PC-9 (cell line): ENCODE results near the gene ASPDH. TPM values are rescaled to one million over a fixed set of nuclear protein-coding genes. Genes with fewer than 3 reads are reported as not detected.

Experiments
- BruUV-seq: library from RNA; stranded (reverse); fragments of 400-500 nt; replicated peaks from 2 replicates; lab custom pipeline; 2021; lab: Mats Ljungman, UMichigan
- CTCF ChIA-PET: fragments of 300-600 bp; sonication (Branson Sonifier 250); formaldehyde crosslinking; loops from one replicate; lab custom pipeline; 2022; ENCODE audit warnings: antibody characterized with exemption; lab: Charles Lee
- POLR2A ChIA-PET: fragments of 300-600 bp; sonication (Branson Sonifier 250); formaldehyde crosslinking; loops from one replicate; lab custom pipeline; 2022; ENCODE audit warnings: antibody characterized with exemption; ENCODE audit not compliant: unreplicated experiment; lab: Charles Lee
- DNase-seq, 2 experiments: peaks; one replicate each; pipeline versions ENCODE4 v3.0.0 to v3.0.0-alpha.2; 2015 to 2022; ENCODE audit warnings: mixed read lengths in 1 of 2
- H2AFZ ChIP-seq: fragments of 200-600 bp; sonication (generic); 2 replicates; pipeline ENCODE4 v1.8.1; 2017; ENCODE audit warnings: antibody characterized with exemption
- H3F3A ChIP-seq: fragments of 200-600 bp; sonication (generic); 2 replicates; pipeline ENCODE4 v1.8.1; 2017; ENCODE audit warnings: antibody characterized with exemption, mild to moderate bottlenecking, low read depth; ENCODE audit not compliant: insufficient read depth
- H3K27ac ChIP-seq: fragments of 200-600 bp; sonication (generic); 2 replicates; pipeline ENCODE4 v1.6.1; 2016; ENCODE audit warnings: mixed run types
- H3K27me3 ChIP-seq: fragments of 200-600 bp; sonication (generic); 2 replicates; pipeline ENCODE4 v1.6.1; 2016; ENCODE audit warnings: low read depth, mixed run types; ENCODE audit not compliant: insufficient read depth
- H3K36me3 ChIP-seq: fragments of 200-600 bp; sonication (generic); 2 replicates; pipeline ENCODE4 v1.6.1; 2016; ENCODE audit warnings: low read depth, mixed run types
- H3K4me1 ChIP-seq: fragments of 200-600 bp; sonication (generic); replicated peaks from 2 replicates; pipeline ENCODE4 v1.6.1; 2016; ENCODE audit warnings: mixed run types; ENCODE audit not compliant: insufficient read depth
- H3K4me2 ChIP-seq: fragments of 200-600 bp; sonication (generic); 2 replicates; pipeline ENCODE4 v1.6.1; 2017; ENCODE audit warnings: mixed run types
- H3K4me3 ChIP-seq: fragments of 200-600 bp; sonication (generic); 2 replicates; pipeline ENCODE4 v1.6.1; 2016; ENCODE audit warnings: mixed run types
- H3K79me2 ChIP-seq: fragments of 200-600 bp; sonication (generic); 2 replicates; pipeline ENCODE4 v1.6.1; 2017; ENCODE audit warnings: low read depth, mixed run types
- H3K9me2 ChIP-seq: fragments of 200-600 bp; sonication (generic); 2 replicates; pipeline ENCODE4 v1.8.1; 2017; ENCODE audit warnings: mild to moderate bottlenecking; ENCODE audit not compliant: insufficient read depth
- H3K9me3 ChIP-seq: fragments of 200-600 bp; sonication (generic); 2 replicates; pipeline ENCODE4 v1.8.1; 2016; ENCODE audit warnings: low read depth; ENCODE audit not compliant: insufficient read depth
- H4K20me1 ChIP-seq: fragments of 200-600 bp; sonication (generic); 2 replicates; pipeline ENCODE4 v1.8.1; 2017; ENCODE audit not compliant: insufficient read depth
- CTCF ChIP-seq: fragments of 200-600 bp; sonication (generic); conservative IDR thresholded peaks from 2 replicates; pipeline ENCODE4 v1.6.1; 2017; ENCODE audit warnings: mixed run types, antibody characterized with exemption, mild to moderate bottlenecking, moderate library complexity
- EZH2 ChIP-seq: fragments of 200-600 bp; sonication (generic); IDR thresholded peaks from 2 replicates; pipeline ENCODE4 v1.8.0; 2017; ENCODE audit warnings: antibody characterized with exemption, low read depth
- intact Hi-C: fragments of 100-400 bp; cut with micrococcal nuclease; formaldehyde crosslinking; loops from one replicate; pipeline ENCODE4 v1.10.0; 2022; ENCODE audit not compliant: unreplicated experiment
- total RNA-seq: library from RNA; stranded (reverse); gene quantifications from 2 replicates; pipeline ENCODE4 v1.2.3, GENCODE V29; 2021

The ASPDH gene
- total RNA-seq, 1 experiment from 2014 or later: not detected

DNA sequence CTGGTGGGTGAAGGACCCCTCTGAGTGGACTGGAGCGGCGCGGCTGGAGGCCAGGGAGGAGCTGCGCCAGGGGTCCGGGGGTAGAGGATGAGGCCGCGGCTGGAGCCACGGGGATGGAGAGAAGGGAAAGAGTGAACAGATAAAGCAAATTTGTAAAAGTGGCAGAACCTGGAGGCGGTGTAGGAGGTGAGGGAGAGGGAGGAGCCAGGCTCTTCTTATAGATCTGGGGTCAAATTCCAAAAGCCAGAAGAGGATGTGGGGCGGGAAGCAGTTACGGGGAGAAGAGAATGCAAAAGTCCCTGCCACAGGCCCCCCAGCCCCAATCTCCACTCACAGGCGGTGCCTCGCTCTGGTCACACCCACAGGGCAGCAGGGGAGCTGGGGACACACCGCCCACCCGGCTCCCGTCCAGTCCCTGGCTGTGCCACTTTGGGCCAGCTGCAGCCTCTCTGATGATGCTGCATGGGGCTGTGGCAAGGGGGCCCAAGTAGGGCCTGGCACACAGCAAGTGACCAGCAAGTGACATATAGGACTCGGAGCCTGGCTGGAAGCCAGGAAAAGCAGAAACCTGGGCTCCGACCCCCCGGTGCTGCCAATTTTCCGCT is 43.4 kb upstream of the ASPDH start:
- H4K20me1 ChIP-seq: peaks cover 5% of the 10 kb centered on the region; the same call in 1 of the 2 replicates
- BruUV-seq: no TSS peak
- H3K9me3 ChIP-seq: no peaks in the 10 kb centered on the region
- TF ChIP-seq CTCF (no peak), EZH2 (no peak)
- H3K36me3 ChIP-seq: no peaks in the 10 kb centered on the region
- CTCF ChIA-PET: interaction anchor here (0.7 kb wide), 1 partner anchor 311 kb away, joined by 3 read pairs; no protein-coding TSS in a partner anchor
- POLR2A ChIA-PET: no interaction called here
- H3K27me3 ChIP-seq: peaks cover 99% of the 10 kb centered on the region
- intact Hi-C loops: no loop called here
- no peak for DNase-seq
- H3K9me2 ChIP-seq: no peaks in the 10 kb centered on the region
- H3F3A ChIP-seq: no peaks in the 10 kb centered on the region
- no peak overlapping the region for H2AFZ ChIP-seq
- H3K79me2 ChIP-seq: no peaks in the 10 kb centered on the region
- H3K4me1 ChIP-seq: no peaks in the 10 kb centered on the region
- H3K4me2 ChIP-seq: 0 out of 2 replicates have a peak overlapping the region, but pooled peaks have one; percentile 69
- no peak overlapping the region for H3K27ac ChIP-seq
- no peak overlapping the region for H3K4me3 ChIP-seq

DNA sequence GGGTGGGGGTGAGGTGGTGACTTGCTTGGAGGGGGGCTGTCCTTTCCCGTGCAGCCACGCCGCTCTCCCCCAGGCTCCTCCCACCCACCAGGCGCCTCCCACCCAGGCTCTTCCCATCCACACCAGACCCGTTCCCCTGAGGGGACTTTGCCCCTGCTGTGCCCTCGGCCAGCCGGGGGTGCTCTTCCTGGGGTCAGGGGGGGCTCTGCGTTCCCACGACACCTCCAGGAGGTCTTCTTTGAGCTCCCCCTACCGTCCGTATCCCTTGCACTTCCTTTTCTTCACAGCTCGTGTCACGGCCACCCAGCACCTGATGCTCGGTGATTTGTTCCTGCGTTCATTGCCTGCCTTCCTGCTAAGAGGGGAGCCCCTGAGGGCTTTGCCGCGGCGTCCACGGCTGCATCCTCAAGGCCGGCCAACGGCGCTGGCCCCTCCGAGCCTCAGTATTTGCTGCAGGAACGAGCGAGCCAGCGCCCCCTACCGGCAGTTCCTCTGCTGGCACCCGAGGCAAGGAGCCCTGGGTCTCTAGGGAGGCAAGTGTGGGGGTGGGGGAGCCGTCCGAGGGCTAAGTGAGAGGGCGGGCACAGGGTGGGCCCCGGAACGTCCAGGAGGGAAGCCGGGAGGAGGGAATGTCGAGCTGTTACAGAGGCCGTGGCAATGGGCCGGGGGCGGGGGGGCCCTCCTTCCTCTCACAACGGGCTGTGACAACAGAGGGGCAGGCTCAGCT is 42.7 kb upstream of the ASPDH start:
- H3K36me3 ChIP-seq: no peaks in the 10 kb centered on the region
- H3K9me2 ChIP-seq: no peaks in the 10 kb centered on the region
- intact Hi-C loops: no loop called here
- 0 out of 2 replicates have a peak overlapping the region, but pooled peaks have one; percentile 29 for H3K4me3 ChIP-seq
- no peaks in the 10 kb centered on the region for H3K79me2 ChIP-seq
- H4K20me1 ChIP-seq: peaks cover 5% of the 10 kb centered on the region; the same call in 1 of the 2 replicates
- peaks cover 100% of the 10 kb centered on the region for H3K27me3 ChIP-seq
- no TSS peak for BruUV-seq
- H2AFZ ChIP-seq: no peak overlapping the region
- POLR2A ChIA-PET: no interaction called here
- no peak overlapping the region for H3K27ac ChIP-seq
- peak overlapping the region; percentile 69 for H3K4me2 ChIP-seq
- H3F3A ChIP-seq: no peaks in the 10 kb centered on the region
- H3K9me3 ChIP-seq: no peaks in the 10 kb centered on the region
- no peaks in the 10 kb centered on the region for H3K4me1 ChIP-seq
- CTCF ChIA-PET: interaction anchor here (0.5 to 1.0 kb wide), 5 partner anchors 12 to 210 kb away, joined by 3 to 5 read pairs (median 4); partner anchors contain the start of gene JOSD2
- peak in 1 of 2 experiments; percentile 63 for DNase-seq
- TF ChIP-seq EZH2 (no peak), CTCF (peak; percentile 96)

- H2AFZ ChIP-seq: no peak overlapping the region
- intact Hi-C loops: no loop called here
- no peaks in the 10 kb centered on the region for H3F3A ChIP-seq
- no peak overlapping the region for H3K27ac ChIP-seq
- POLR2A ChIA-PET: no interaction called here
- H3K4me1 ChIP-seq: no peaks in the 10 kb centered on the region
- no peaks in the 10 kb centered on the region for H3K79me2 ChIP-seq
- H3K4me2 ChIP-seq: peak overlapping the region; percentile 69
- H3K9me3 ChIP-seq: no peaks in the 10 kb centered on the region
- H3K4me3 ChIP-seq: no peak overlapping the region
- CTCF ChIA-PET: interaction anchor here (0.5 to 1.0 kb wide), 5 partner anchors 11 to 211 kb away, joined by 3 to 5 read pairs (median 4); partner anchors contain the start of gene JOSD2
- DNase-seq: no peak
- no peaks in the 10 kb centered on the region for H3K36me3 ChIP-seq
- peaks cover 100% of the 10 kb centered on the region for H3K27me3 ChIP-seq
- peaks cover 5% of the 10 kb centered on the region; the same call in 1 of the 2 replicates for H4K20me1 ChIP-seq
- no TSS peak for BruUV-seq
- no peaks in the 10 kb centered on the region for H3K9me2 ChIP-seq
- TF ChIP-seq EZH2 (no peak), CTCF (no peak)
These were observed 42.0 kb upstream of the ASPDH start for GRCh38 chr19:50555450-50556281.
